ENCODE results near the gene SLC13A4.
"Not testable (repeated sequence)": the region's sequence is repeated elsewhere in the genome, so short reads cannot be mapped to it uniquely, and the experiment has no call there.

Gene SLC13A4

DNA sequence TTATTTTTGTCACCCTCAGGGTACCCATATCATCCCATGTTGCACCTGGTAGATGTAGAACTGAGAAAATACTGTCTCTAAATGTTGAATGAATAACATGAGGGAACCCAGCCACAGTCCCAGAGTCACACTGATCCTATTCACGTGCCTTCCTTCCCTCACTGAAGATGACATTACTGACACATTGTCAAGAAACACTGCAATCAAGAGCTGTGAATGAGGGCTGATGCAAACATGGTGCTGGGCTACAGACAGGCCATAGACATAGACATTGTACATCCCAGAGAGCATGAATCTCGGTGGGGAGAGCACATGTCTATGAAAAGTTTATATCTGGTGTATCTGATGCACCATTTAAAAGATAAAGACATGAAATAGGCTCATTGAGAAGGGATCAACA is 9.8 kb downstream of the SLC13A4 start:
- DNase-seq (ENCODE audit: low spot score), result no peak

DNA sequence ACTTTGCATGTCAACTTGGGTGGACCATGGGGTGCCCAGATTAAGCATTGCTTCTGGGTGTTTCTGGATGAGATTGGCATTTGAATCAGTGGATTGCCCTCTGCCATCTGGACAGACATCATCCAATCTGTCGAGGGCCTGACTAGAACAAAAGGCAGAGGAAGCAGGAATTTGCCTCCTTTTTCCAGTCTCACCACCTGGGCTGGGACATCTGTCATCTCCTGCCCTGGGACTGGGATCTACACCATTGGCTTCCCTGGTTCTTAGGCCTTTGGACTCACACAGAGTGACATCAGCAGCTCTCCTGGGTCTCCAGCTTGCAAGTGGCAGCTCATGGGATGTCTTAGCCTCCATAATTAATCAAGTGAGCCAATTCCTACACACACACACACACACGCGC is 10.3 kb downstream of the SLC13A4 start:
- no peak for DNase-seq (ENCODE audit: low spot score)

DNA sequence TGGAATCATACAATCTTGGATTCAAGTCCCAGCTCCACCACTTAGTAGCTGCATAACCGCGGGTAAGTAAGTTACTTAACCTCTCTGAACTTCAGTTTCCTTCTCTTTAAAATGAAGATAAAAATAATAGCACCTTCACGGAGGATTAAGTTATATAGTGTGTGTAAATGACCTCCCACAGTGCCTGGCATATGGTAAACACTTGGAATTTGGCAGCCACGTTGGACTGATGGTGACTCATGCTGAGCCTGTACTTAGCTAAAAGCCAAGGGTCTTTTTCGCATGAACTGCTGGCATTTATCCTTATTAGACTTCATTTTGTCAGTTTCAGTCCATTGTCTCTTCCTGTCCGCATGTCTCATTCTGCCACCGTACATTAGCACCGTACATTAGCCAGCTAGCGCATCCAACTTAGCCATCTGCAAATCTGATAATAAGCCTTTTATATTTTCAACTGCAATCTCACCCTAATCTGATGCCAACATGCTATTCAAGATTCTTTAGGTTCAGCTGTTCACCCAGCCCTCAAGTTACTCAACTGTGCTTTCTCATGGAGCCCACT is 11.2 kb downstream of the SLC13A4 start:
- no peak for DNase-seq (ENCODE audit: low spot score)

DNA sequence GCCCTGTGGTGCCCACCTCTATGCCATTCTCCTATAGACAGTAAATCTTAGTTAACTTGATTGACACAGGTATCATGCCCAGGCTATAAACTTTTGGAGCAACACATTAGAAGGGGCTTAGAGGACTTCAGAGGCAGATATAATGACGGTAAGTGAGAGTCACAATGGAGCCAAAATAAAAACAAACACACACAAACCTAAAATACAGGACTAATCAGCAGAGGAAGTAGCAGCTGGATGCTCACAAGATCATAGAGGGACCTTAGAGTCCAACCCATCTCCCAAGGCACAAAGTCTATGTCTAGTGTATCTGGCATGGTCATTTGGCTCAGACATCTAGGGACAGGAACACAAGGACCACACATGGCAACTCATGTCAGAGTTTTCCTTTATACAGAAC is 12.3 kb downstream of the SLC13A4 start:
- no peak for DNase-seq (ENCODE audit: low spot score)

DNA sequence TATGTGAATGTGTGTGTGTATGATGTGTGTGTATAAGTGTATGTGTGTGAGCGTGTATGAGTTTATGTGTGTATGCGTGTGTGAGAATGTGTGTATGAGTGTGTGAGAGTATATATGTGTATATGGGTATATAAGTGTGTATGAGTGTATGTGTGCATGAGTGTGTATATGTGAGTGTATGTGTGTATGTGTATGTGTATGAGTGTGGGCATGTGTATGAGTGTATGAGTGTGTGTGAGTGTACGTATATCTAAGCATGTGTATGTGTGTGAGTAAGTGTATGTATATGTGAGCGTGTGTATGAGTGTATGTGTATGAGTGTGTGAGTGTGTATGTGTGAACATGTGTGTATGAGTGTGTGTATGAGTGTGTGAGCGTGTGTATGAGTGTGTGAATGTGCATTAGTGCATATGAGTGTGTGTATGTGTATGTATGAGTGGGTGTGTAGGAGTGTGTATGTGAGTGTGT is 12.9 kb downstream of the SLC13A4 start:
- DNase-seq (ENCODE audit: low spot score), result no peak

DNA sequence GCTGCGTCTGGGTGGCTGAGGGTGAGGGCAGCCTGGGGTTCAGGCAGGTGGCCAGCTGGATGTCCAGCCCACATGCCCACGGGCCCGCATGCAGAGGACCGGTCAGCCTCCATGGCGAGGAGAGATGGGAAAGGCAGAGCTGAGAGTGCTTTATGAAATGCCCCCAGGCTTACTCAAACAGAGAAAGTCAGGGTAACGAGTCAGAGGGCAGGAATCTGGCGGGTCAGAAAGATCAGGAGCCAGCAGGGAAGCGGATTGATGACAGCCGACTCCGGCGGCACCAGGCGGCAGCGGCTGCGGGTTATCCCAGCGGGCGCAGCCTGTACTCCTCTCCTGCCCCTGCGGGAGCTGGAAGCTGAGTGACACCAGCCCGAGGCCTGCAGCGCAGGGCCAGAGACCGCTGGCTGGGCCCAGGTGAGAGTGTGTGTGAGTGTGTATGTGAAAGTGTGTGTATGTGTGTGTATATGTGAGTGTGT is 13.4 kb downstream of the SLC13A4 start:
- no peak for DNase-seq (ENCODE audit: low spot score)

DNA sequence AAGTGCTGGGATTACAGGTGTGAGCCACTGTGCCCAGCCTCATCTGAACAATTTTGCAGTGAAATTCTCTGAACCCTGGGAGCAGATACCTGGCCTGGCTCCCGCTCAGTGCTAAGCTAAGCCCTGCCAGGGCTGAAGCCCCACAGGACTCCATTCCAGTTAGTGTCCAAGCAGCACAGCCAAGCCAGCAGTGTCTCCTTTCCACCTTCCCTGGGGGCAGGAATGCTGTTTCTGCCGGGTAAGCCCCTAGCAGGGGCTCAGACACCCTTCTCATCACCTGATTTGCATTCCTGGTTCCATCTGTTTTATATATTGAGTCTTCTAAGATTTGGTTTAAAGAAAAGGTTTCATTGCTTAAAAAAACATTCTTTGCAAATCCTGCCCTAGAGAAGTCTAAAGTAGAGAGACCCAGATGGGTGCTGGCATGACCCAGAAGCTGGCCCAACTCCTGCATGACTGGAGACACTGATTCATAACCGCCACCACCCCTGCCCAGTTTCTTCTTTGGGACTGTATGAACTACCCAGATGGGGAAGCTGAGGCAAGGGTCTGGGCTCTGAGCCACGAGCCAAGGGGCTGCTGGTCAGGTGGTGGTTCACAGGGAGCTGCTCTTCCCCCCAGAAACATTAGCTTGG is 14.0 kb downstream of the SLC13A4 start:
- DNase-seq (ENCODE audit: low spot score), result no peak

DNA sequence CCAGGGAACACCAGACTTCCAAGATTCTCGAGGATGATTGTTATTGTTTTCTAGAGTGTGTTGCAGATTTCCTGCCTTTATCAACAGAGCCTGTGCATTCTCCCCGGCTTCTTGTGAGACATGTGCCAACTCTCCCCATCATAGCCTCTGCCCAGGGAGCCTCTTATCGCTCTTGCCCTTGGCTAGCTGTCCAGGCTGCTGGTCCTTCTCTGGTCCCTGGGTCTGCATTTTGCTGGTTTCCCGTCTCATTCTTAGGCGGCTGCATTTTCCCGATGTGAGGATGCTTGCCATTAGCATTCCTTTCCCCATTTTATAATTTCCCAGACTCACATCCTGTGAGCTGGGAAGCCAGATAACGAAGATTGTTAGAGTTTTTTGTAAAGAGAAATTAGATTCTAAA is 15.2 kb downstream of the SLC13A4 start:
- no peak for DNase-seq (ENCODE audit: low spot score)

DNA sequence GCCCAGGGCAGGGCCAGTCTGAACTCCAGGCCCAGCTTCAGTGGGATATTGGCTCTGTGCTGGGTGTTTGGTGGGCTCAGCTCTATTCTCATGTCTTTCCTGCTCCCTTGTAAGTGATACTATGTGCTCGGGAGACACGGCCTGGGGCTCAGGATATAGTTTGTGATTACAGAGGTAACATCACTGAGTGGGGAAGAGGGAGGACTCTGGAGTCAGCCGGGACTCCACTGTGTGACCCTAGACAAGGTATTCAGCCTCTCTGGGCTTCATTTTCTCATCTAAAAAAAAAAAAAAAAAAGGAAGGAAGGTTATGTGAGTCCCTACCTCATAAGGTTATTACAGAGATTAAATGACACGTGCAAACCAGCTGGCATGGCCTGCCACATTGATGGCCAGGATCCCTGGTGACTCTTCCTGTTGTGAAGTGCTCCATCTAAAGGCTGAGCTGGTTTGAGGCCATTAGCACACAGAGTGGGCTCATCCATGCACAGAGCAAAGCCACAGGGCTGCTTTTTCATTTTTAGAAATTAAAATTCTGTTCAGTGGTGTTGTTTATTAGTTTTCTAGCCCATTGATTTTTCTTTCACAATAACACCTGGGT is 15.7 kb downstream of the SLC13A4 start:
- no peak for DNase-seq (ENCODE audit: low spot score)

DNA sequence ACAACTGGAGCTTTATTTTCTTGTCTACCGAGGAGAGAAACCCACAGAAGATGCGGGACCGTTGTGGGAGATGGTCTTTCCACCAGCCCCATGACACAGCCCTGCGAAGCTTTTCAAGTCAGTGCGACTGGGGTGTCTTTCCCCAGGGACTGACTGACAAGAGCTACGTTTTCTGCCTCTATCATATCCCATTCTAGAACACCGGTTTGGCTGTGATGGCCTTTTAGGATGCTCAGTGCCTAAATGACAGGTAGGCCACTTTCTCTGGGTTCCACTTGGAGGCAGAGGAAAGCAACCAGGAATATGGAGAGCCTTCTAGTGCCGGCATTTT is 16.9 kb downstream of the SLC13A4 start:
- DNase-seq (ENCODE audit: low spot score), result no peak

DNA sequence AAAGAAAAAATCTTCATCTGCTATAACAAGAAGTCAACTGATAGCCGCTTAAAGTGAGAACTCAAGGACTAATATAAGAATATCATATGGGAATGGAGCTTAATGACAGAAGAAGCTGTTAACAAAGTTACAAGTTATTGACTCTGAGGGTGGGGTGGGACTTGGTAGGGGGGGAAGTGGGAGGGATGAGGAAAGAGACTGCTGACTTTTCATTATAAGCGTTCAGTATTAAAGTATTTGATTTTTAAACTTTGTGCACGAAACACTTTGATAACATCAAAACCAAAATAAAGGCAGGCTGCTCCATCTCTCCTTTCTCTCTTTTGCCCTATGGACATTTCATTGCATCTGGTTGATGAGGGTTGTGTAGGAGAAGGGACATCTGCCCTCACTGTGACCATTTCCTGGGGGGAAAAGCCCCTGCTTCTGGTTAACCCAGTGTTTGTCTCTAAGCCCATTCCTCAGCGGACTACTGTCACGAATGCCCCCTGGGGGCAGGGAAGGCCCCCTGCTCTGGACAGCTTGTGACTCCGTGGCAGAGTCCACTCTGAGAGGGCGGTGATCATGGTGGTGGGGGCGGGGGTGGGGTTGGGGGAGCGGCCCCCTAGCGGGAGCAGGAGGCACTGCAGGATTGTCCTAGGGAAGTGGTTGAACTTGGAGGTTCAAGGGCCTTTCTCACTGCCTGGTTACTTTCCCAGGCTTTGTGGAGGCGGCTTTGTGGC is 17.4 kb downstream of the SLC13A4 start:
- DNase-seq (ENCODE audit: low spot score), result no peak

DNA sequence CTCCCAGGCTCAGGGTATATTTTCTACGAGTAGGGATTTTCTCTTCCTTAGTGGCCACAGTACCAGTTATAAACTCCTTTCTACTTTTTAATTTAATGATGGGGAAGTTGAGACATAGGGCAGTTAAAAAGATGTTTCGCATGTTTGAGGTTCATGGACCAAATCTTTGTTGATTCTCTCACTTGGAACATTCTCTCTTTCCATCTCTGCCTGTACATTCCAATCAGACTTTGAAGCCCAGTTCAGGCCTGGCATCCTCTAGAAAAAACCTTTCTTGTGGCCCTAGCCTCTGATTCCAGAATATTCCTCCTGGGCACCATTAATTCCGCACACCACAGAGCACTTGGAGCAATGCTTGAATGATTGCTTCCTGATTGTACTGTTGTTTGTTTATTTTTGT is 18.5 kb downstream of the SLC13A4 start:
- DNase-seq (ENCODE audit: low spot score), result no peak

DNA sequence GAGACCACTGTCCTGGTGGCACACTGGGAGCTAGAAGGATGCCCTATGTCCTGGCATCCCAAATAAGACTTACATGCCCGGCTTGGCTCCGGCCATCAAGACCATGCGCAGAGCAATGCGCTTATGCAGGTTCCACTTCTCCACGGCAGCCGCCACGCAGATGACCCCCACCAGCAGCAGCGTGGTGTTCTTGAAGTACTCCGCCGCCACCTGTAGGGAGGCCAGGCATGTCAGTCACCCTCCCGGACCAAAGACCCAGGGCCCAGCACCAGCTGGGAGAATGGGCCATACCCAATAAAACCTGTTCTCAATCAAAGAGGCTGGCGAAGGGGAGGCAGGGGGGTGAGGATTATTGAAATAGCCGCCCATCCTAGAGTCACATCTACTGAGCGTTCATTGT is 19.9 kb downstream of the SLC13A4 start:
- no peak for DNase-seq (ENCODE audit: low spot score)

DNA sequence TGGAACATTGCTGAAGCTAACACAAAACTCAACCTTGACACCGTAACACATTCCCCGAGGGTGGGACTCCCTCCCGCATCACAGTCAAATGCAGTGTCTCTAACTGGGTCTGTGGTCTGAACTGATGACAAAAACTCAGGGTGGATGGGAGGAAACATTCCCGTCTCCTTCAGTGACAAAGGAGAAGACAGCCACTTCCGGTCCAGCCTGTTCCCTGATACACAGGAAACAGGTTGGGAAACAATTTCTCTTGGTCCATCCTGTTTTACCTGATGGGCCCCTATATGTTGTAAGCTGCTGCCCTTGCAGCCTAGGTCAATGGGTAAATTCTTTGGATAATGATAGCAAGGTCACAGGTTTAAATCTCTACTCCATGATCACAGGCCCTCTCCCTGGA is 20.4 kb downstream of the SLC13A4 start:
- no peak for DNase-seq (ENCODE audit: low spot score)

DNA sequence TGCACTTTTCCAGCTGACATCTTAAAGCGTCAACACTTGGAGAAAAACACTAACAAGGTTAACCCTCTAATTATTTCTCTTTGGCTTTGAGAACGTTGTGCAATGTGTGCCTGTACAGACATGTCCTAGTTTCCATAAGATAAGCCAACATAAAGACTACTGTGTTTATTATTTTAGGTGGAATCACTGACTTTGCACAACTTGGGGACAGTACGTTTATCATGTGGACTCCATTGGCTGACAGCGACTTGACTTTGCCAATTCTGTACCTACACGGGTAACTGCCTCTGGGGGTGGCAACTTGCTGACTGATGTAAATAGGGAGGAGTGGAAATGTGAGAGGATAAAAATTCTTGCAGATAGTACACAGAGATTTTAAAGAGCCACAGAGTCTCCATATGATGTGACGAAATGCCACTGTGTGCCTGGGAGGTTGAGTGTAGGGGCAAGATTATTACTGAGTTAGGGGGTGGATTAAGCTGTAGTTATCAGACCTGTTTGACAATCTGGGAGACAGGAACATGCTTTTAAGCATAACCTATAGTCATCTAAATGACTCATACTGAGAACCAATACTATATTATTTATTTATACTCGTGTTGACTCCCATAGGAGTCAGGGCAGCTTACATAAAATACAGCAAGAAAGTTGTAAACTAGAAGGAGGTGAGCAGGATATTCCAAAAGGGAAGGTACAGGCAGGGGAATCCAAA is 21.0 kb downstream of the SLC13A4 start:
- DNase-seq (ENCODE audit: low spot score), result no peak

DNA sequence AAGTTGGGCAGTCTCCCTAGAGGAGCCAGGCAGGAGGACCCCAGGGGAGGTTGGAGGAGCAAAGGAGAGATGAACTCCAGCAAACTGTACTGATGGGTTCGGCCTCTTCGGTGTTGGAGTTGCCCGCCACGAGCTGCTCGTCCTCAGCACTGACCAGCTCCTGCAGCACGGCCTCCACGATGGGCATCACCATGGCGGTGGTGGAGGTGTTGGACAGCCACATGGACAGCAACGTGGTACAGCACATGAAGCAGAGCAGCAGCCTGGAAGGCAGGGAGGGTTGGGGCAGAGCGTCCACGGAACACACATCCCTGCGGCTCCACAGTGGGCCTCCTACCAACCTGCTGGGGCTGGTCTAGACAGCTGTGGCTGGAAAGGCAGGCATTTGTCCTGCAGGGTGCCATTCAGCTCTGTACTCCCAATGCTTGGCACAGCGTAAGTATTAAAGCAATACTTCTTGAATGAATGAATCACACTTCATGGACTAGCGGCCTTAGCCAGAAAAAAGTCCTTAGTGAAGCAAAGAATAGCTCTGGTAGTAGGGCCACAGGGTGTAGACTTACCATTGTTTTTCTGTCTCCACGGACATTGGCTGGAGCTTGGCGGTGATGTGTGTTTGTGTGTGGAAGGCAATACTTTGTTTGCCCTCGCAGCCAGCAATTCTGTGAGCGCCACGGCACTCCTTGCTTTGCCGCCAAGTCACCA is 21.8 kb downstream of the SLC13A4 start:
- no peak for DNase-seq (ENCODE audit: low spot score)

DNA sequence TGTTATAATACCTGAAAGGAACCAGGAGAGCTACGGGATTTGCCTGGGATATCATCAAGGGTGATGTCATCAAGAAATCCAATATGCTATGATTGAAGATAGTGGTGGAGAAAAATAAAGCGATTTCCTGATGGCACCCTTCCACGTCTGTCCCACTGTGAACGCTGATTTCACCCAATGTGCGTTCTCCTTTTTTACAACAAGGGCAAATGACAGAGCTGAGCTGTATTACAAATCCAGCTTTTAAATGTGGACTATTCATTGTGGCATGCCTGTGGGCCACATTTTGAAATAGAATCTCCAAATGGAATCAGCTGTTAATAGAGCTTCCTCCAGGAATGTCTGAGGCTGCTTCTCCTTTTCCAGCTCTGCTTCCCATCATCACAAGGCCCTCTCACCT is 23.3 kb downstream of the SLC13A4 start:
- DNase-seq (ENCODE audit: low spot score), result no peak

DNA sequence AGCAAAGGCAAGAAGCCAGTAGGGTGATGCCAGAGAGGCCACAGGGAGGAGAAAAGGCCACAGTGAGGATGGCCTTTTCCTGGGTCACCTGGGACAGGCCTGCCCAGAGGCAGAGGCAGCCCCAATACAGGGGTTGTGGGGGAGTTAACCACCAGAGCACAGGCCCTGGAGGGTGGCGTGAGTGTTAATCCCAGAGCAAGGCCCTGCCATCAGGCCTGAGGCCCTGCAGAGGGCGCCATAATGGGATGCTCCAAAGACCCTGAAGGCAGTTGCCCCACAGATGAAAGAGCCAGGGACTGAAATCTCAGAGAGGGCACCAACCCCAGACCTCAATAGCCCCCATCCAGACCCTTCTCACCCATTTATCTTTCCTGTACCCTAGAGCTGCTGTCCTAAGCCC is 23.9 kb downstream of the SLC13A4 start:
- DNase-seq (ENCODE audit: low spot score), result no peak

DNA sequence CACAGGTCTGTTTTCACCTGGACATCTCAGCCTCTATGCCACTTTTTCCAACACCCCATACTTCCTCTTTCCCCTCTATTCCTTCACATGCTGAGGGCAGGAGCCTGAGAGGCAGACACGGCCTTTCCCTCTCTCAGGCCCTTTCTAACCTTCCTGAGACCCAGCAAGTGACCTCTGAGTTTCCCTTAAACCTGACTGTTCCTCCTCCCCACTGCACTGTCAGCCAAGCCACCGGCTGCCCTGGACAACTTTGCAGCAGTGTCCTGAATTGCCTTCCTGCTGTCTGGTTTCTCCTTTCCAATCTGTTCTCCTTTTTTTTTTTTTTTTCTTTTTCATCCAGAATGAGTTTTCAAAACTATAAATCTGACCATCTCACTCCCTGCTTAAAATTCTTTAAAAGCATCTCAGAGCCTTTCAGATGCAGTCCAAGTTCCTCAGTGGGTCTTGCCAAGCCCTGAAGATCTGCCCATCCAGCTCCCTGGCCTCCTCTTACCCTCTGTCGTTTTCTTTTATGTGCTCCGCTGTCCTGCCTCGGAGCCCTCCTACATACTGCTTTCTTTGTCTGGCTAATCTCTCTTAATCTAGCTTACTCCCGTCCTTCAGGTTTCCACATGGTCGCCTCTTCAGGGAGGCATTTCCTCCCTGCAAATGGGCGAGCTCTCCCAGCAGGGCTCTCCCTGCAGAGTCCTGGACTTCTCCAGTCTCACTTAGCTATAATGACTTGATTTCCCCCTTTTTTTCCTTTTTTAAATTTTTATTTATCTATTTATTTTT is 30.5 kb downstream of the SLC13A4 start:
- no peak for DNase-seq (ENCODE audit: low spot score)

DNA sequence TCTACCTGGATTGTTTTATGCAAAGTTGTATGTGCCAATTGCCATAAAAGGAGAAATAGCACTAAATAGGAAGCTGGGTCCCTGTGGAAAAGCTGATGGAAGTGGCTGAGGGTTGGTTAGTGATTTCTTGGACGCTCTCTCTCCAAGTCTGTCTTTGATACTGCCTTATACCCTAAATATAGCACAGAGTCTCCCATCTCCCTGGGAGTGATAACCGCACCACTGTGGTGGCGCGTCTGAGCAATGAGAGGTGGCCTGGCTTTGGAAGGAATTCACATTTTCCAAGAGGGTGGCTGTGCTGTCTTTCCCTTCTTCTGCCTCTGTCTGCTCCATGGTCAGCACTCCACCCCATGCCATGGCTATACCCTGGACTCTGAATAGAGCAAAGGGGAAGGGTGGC is 34.4 kb downstream of the SLC13A4 start:
- no peak for DNase-seq (ENCODE audit: low spot score)

DNA sequence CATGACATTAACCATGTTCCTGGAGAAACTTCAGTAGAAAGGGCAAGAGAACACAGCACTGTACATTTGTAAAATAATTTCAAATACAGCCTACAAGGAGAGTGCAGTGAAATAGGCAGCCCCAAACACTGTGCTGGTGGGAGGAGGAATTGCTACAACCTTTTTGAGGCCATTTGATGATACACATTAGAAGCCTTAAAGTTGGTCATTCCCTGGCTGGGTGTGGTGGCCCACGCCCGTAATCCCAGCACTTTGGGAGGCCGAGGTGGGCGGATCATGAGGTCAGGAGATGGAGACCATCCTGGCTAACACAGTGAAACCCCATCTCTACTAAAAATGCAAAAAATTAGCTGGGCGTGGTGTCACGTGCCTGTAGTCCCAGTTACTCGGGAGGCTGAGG is 35.4 kb downstream of the SLC13A4 start:
- DNase-seq (ENCODE audit: low spot score), result not testable (repeated sequence)
